Measurements from ENCODE around the gene DCLRE1B.

Gene DCLRE1B

DNA sequence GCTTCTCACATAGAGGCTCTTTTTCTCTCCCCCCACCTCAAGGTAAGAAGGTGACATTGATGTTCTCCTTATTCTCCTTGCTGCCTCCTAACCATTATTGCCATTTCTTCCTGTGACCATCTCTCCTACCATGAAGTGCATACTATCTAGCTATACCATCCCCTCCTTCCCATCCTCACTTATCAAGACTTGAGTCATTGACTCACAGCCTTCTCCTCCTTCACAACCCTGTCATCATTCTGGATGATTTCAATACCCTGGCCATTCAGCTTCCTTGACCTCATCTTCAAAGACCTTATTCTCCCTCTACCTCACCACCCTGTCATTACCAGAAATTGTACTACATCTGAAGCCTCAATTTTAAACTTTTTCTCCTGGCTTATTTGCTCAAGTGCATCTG, 13.1 kb downstream of the DCLRE1B start:
- no peak for DNase-seq

DNA sequence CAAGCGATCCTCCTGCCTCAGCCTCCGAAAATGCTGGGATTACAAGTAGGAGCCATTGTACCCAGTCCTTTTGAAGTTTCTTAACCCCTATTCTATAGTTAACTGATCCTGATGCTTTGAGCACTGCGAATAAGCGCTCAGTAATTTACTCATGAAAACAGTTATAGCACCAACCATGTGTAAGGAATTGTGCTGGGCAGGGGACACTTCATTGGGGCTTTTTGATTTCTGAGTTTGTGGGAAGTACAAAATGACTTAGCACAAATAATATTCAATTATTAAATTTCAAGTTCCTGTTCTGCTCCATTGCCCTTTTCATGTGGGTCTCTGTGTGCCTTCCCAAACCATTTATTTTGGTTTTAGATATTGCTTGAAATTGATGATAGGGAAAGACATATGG, 17.8 kb downstream of the DCLRE1B start:
- DNase-seq: no peak

DNA sequence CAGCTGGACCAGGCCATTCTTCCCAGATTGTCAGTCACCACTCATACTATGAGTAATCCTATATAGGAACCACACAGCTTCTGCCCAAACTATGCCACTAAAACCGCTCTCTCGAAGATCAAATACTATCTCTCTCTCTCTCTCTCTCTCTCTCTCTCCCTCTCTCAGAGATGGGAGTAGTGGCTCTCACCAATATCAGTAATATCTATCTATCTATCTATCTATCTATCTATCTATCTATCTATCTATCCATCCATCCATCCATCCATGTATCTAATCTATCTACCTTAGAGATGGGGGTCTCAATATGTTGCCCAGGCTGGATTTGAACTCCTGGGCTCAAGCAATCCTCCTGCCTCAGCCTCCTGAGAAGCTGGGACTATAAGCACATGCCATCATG, 19.3 kb downstream of the DCLRE1B start:
- no peak for DNase-seq

DNA sequence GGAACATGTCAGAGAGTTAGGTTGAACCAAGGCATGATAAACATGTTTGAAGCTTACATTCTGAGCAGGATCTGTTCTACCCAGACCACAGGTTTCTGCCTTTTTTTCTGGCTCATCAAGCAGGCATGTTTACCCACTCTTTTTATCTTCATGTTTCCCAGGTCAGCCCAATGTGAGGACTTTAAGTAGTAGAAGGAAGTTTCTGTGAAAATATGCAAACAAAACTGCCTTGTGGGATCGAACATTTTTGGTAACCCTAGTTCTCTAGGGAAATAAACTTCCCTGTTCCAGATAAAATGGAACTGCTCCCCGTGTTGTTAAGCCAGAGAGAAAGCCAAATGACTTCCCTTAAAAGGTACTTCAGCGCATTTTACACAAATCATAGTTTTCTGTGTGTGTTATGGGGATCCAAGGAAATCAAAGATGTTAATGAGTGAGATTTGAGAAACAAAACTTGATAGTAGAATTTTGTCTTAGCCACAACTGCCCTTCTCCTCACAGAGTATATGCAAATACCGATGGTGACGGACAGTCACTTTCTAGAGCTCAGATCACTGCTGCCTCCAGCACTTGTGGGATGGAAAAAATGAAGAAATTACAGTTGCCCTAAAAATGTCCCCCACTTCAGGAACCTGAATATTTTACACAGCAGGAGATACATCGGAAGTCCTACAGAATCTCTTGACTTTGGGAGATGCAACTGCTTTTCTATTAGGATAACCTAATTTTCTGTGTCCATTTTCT, 23.2 kb downstream of the DCLRE1B start:
- peak in 1 of 56 donors; percentile 61 for DNase-seq

DNA sequence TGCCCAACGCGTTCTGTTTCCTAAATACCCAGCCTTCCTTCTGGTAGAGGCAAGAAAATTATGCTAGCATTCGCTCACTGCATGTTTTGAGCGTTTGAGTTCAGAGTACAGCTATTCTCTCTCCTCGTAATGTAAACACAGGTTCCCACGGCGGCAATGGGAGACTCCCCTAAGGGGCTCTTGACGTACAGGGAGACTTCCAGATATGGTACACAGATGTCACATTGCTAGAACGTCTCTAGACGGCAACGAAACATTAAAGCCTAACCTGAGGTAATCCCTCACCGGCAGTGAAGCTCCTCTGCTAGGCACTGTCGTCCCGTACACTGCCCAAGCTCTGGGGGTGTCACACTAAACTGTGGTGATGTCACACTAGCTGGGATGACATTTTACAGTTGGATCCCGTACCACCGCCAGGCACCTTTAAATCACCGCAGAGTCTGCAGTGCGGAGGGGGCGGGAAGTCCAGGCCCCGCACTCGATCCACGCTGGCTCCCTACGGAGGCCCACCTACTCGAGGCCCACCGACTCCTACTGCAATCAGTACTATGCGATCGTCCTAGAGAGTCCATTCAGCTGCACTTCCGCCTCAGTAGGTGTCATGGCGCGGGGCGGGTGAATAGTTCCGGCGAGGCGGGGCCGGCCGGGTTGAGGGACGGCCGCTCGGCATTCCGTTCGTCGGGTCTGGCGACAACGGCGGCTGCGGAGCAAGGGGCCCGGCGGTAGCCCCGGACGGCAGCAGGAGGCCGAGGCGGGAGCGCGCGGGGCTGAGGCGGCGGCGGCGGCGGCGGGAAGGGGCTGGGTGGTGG, 24.0 kb downstream of the DCLRE1B start, which contains the start of gene HIPK1:
Gene HIPK1 (plus strand): TSS at position 384 of the 809 bp plus-strand sequence.
- DNase-seq: peak; percentile 61 to 96 (median 88)

DNA sequence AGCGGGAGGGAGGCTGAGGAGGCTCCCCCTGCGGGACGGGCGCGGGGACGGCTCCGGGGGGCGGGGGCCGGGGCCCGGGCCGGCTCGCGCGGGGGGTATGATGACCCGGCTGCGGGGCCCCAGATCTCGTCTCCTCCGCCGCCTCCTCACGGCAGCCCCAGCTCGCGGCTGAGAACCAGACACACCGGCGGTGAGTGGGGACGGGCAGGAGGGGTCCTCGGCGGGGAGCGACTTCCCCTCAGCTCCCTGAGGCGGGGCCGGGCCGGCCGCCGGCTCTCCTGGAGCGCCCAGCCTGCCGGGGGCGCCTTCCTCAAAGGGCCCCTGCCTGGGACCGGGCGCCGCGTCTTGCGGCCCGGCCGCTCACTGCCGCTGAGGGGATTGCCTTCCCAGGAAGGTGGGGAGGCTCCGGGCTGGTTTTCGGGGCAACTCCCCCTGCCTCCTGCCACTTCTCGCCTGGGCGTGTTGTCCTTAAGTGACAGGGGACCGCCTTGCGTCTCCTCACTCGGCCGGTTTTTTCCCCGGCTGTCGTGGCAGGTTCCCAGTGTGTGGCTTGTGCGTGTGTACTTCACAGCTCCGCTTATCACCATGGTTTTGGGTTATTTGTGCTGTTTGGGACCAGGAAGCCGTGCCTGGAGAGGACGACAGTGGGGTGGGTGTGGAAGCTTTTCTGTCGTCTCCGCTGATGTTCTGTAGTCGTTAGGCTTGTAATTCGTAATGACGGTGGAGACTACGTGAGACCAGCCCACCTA, 24.8 kb downstream of the DCLRE1B start:
- DNase-seq: peak in 26 of 56 donors; percentile 20 to 76 (median 52)

DNA sequence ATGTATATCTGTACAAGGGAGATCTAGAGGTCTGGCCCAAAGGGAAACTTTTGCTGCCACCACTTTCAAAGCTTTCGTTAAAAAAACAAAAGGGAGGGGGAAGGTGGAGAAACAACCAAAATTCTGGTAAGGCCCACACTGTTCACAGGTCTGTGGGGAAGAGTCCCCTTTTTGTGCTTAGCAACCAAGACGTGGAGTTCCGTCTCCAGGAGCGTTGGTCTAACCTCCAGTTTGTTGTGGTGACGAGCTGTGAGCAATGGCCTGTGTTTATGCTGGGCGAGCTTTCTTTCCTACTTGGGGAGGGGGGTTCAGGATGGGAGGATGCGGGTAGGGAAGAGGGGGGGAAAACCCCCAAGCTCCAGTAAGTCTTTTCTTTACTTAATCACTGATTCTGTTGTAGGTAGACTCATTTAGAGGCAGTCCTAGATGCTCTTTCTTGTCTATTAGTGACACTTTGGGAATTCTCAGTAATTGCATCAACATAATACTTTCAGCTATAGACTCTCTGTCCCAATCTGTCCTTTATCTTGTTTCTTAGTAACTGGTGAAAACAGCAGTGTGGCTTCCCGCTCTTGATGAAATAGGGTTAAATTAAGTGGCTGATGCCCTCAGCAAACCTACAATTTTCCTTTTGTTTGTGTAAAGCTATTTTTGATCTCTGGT, 25.5 kb downstream of the DCLRE1B start:
- DNase-seq: peak in 1 of 56 donors; percentile 14

DNA sequence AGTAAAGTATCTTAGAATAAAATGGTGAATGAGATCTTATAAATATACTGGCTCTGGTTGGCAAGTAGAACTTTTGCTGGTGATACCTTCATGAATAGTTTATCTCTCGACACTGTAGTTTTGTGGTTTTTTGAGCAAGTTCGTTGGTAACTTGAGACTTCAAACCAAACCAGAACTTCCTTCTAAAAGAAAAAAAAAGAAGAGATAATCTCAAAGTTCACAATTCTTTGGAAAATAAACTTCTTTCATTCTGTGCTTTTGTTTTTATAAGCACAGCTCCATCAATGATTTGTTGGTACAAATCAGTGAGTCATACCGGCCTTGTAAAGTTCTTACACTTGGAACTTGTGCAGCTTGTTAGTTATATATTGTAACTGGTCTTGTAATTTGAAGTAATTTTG, 26.3 kb downstream of the DCLRE1B start:
- DNase-seq: no peak

DNA sequence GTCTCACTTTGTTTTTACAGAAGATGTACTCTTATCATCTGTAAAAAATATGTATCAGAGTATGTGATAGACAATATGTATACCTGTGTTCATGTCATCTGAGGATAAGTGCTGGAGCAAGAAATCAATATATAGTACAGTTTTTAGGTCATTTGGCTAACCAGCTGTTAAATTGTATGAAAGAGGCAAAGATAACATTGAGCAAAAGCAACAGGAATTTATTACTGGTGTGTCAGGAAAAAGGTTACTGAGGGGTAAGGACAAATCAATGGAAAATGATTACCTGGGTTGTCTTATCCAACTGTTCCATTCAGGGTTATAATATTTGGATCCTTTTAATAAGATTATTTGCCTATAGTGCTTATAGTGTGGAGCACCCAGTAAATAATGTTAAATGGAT, 28.9 kb downstream of the DCLRE1B start:
- DNase-seq: no peak

DNA sequence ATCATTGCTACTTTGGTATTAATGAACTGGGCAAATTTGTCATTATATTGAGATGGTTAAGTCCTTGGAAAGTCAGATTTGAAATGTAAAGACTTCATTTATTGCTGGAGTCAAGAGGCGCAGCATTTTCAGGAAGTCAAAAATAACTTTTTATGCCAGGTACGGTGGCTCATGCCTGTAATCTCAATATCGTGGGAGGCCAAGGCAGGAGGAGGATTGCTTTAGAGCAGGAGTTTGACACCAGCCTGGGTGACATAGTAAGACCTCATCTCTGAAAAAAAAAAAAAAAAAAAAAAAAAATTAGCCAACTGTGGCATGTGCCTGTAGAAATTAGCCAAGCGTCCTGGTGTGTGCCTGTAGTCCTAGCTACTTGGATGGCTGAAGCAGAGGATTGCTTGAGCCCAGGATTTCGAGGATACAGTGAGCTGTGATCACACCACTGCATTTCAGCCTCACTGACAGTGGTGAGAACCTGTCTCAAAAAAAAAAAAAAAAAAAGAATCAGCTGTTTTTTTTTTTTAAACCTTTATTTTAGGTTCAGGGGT, 29.5 kb downstream of the DCLRE1B start:
- DNase-seq: peak in 2 of 56 donors; percentile 11 to 14

DNA sequence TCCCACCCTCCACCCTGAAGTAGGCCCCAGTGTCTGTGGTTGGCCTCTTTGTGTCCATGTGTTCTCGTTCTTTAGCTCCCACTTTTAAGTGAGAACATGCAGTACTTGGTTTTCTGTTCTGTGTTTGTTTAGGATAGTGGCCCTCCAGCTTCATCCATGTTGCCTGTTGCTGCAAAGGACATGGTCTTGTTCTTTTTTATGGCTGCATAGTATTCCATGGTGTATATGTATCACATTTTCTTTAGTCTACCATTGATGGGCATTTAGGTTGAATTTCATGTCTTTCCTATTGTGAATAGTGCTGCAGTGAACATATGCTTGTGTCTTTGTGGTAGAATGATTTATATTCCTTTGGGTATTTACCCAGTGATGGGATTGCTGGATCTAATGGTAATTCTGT, 30.1 kb downstream of the DCLRE1B start:
- DNase-seq: no peak

DNA sequence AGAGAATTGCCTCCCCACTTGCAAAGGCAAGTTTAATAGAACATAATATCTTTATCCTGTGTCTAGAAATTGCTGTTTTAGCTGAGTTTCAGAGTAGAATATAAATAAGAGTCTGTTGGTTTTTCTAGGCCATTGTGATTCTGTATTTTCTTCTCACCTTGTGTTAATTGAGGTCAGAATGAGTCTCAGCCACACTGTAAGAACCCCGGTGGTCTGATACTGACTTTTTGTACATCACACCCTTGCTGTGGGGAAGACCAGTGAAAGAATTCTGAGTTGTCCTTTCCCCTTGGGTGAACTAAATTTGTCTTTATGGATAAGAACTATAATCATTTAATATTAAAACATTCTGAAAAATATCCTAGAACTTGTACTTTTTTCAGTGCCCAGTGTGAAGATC, 30.8 kb downstream of the DCLRE1B start:
- DNase-seq: no peak

DNA sequence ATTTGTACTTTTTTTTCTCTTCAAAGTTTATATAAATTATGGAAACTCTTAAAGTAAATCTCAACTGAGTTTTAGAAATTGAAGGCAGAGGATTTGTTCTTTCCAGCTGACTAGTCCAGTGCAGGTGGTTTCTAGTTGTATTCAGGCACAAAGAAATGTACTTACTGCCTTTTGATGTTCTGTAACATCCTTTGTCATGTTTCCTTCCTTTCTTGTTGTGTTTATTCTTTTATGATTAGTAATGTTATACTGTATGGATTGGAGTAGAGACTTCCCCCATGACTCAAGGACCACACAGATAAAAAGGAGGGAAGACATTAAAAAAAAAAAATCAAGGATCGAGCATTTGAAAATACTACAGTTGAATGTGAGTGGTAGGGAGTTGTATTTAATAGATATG, 32.0 kb downstream of the DCLRE1B start:
- DNase-seq: no peak

DNA sequence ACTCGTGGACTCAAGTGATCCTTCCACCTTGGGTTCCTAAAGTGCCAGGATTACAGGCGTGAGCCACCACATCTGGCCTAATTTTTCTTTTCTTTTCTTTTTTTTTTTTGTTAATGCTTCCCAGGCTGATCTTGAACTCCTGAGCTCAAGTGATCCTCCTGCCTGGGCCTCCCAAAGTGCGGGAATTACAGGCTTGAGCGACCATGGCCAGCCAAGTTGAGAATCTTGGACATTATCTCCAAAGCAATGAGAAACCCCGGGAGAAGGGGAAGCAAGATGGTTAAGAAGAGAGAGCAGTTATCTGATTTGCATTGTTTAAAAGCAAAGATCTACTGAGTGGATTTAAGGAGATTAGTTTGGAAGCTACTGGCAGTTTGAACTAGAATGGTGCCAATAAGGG, 33.1 kb downstream of the DCLRE1B start:
- no peak for DNase-seq

DNA sequence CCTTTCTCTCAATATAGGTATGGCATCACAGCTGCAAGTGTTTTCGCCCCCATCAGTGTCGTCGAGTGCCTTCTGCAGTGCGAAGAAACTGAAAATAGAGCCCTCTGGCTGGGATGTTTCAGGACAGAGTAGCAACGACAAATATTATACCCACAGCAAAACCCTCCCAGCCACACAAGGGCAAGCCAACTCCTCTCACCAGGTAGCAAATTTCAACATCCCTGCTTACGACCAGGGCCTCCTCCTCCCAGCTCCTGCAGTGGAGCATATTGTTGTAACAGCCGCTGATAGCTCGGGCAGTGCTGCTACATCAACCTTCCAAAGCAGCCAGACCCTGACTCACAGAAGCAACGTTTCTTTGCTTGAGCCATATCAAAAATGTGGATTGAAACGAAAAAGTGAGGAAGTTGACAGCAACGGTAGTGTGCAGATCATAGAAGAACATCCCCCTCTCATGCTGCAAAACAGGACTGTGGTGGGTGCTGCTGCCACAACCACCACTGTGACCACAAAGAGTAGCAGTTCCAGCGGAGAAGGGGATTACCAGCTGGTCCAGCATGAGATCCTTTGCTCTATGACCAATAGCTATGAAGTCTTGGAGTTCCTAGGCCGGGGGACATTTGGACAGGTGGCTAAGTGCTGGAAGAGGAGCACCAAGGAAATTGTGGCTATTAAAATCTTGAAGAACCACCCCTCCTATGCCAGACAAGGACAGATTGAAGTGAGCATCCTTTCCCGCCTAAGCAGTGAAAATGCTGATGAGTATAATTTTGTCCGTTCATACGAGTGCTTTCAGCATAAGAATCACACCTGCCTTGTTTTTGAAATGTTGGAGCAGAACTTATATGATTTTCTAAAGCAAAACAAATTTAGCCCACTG, 35.5 kb downstream of the DCLRE1B start:
- DNase-seq: no peak

DNA sequence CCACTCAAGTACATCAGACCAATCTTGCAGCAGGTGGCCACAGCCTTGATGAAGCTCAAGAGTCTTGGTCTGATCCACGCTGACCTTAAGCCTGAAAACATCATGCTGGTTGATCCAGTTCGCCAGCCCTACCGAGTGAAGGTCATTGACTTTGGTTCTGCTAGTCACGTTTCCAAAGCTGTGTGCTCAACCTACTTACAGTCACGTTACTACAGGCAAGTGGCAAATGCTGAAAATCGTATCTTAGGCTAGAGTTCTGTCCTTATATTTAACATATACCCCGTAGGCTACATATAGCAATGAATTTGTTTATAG, 36.1 kb downstream of the DCLRE1B start:
- DNase-seq: no peak

DNA sequence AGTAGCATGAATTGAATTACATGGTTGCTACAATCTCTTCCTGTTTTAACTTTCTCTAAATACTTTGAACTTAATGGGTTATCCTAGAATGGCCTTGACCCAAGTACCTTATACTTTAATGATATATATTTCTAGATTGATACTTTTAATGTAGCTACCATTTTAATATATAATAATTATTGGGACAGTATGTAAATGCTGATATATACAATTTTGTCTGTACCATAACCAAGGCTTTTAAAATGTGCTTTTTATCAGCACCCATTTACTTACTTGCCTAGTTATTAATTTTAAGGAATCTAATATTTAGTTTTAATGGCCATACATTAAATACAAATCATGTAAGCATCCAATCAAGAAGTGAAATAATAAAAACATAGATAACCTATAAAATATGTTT, 37.4 kb downstream of the DCLRE1B start:
- no peak for DNase-seq

DNA sequence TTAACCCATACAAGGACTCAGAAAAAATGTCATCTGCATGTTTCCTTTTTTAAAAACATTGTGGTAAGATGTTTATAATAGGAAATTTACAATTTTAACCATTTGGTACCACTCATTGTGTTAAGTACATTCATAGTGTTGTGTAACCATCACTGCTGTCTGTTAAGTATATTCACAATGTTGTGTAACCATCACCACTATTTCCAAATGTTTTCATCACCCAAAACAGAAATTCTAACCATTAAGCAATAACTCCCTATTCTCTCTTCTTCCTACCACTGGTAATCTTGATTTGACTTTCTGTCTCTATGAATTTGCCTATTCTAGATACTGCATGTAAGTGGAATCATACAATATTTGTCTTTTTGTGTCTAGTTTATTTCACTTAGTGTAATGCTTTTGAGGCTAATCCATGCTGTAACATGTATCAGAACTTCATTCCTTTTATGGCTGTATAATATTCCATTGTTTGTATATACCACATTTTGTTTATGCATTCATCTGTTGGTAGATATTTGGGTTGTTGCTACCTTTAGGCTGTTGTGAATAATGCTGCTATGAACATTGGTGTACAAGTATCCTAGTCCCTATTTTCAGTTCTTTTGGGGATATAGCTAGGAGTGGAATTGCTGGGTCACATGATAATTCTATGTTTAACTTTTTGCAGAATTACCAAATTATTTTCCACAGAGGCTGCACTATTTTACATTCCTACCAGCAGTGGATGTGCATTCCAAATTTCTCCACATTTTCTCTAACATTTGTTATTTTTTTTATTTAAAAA, 38.1 kb downstream of the DCLRE1B start:
- DNase-seq: no peak

DNA sequence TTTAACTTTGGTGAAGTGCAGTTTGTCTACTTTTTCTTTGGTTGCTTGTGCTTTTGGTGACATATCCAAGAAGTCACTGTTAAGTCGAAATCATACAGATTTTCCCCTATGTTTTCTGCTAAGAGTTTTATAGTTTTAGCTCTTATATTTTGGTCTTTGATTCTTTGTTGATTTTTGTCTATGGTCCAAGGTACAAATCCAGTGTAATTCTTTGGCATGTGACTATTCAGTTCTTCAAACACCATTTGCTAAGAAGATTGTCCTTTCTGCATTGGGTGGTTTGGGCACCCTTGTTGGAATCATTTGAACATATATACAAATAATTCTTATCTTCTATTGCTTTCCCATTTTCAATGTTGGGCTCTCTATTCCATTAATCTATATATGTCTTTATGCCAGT, 40.2 kb downstream of the DCLRE1B start:
- no peak for DNase-seq

Data from nucleus accumbens (tissue), 56 donors.